Mesenchymal stem cell (in vitro differentiated cells and primary cell): ENCODE measurements around the gene SMIM33.
A peak's percentile ranks its signal among the peaks of the same experiment; 100 is the strongest.
"Not testable (repeated sequence)": the region's sequence is repeated elsewhere in the genome, so short reads cannot be mapped to it uniquely, and the experiment has no call there.

Experiments used
- DNase-seq: peaks from one replicate; pipeline ENCODE4 v3.0.0-alpha.2; 2013
- H2AFZ ChIP-seq: one replicate; pipeline ENCODE4 v1.6.1; 2013; ENCODE audit warnings: low read depth, mild to moderate bottlenecking, control low read depth, inconsistent platforms, low read length, moderate library complexity
- H2AK5ac ChIP-seq: 2 replicates; pipeline ENCODE4 v1.6.1; 2013; ENCODE audit warnings: low read length, moderate library complexity, mild to moderate bottlenecking, inconsistent platforms; ENCODE audit not compliant: severe bottlenecking
- H2BK120ac ChIP-seq: one replicate; pipeline ENCODE4 v1.6.1; 2013; ENCODE audit warnings: low read depth, mild to moderate bottlenecking, inconsistent platforms, low read length, moderate library complexity
- H2BK12ac ChIP-seq, 2 experiments: one replicate each; pipeline ENCODE4 v1.6.1; 2013; ENCODE audit warnings: inconsistent platforms in 2 of 2, low read length in 2 of 2, mild to moderate bottlenecking in 2 of 2, moderate library complexity in 2 of 2, control low read depth in 1 of 2
- H2BK15ac ChIP-seq: one replicate; pipeline ENCODE4 v1.6.1; 2013; ENCODE audit warnings: mild to moderate bottlenecking, low read depth, inconsistent platforms; ENCODE audit not compliant: poor library complexity, severe bottlenecking
- H2BK5ac ChIP-seq: 2 replicates; pipeline ENCODE4 v1.6.1; 2013; ENCODE audit warnings: low read depth, mild to moderate bottlenecking, low read length, control low read depth, inconsistent platforms; ENCODE audit not compliant: poor library complexity, severe bottlenecking
- H3K14ac ChIP-seq, 2 experiments: one replicate each; pipeline ENCODE4 v1.6.1; 2013; ENCODE audit warnings: inconsistent platforms in 2 of 2, low read length in 2 of 2, control low read depth in 1 of 2, mild to moderate bottlenecking in 1 of 2, moderate library complexity in 1 of 2
- H3K18ac ChIP-seq, 2 experiments: one replicate each; pipeline ENCODE4 v1.6.1; 2013; ENCODE audit warnings: inconsistent platforms in 2 of 2, low read length in 2 of 2, control low read depth in 1 of 2, low read depth in 1 of 2, mild to moderate bottlenecking in 1 of 2
- H3K23ac ChIP-seq, 2 experiments: one replicate each; pipeline ENCODE4 v1.6.1; 2013; ENCODE audit warnings: inconsistent platforms in 2 of 2, low read length in 2 of 2, mild to moderate bottlenecking in 2 of 2, moderate library complexity in 2 of 2, control low read depth in 1 of 2
- H3K27ac ChIP-seq: 2 replicates; pipeline ENCODE4 v1.5.1; 2013; ENCODE audit warnings: mild to moderate bottlenecking, moderate library complexity, low read length, control low read depth, inconsistent platforms; ENCODE audit not compliant: poor library complexity, severe bottlenecking
- H3K27me3 ChIP-seq, 2 experiments: 2 replicates each; pipeline versions ENCODE4 v1.6.1 to v1.7.0; 2013; ENCODE audit warnings: low read length in 2 of 2, mild to moderate bottlenecking in 2 of 2, moderate library complexity in 2 of 2, control low read depth in 1 of 2, inconsistent platforms in 1 of 2; ENCODE audit not compliant: control insufficient read depth in 1 of 2, insufficient read depth in 1 of 2
- H3K36me3 ChIP-seq, 2 experiments: 2 replicates each; pipeline versions ENCODE4 v1.6.1 to v1.7.0; 2013; ENCODE audit warnings: low read length in 2 of 2, control low read depth in 1 of 2, inconsistent platforms in 1 of 2, low read depth in 1 of 2, mild to moderate bottlenecking in 1 of 2; ENCODE audit not compliant: insufficient read depth in 2 of 2, control insufficient read depth in 1 of 2
- H3K4ac ChIP-seq, 2 experiments: one replicate each; pipeline ENCODE4 v1.6.1; 2013; ENCODE audit warnings: inconsistent platforms in 2 of 2, low read length in 2 of 2, mild to moderate bottlenecking in 2 of 2, moderate library complexity in 2 of 2, control low read depth in 1 of 2, low read depth in 1 of 2
- H3K4me1 ChIP-seq: 2 replicates; pipeline ENCODE4 v1.6.1; 2013; ENCODE audit warnings: low read depth, low read length, control low read depth; ENCODE audit not compliant: control insufficient read depth, insufficient read depth
- H3K4me2 ChIP-seq: 2 replicates; pipeline ENCODE4 v1.6.1; 2013; ENCODE audit warnings: low read length, mild to moderate bottlenecking, inconsistent platforms; ENCODE audit not compliant: poor library complexity, severe bottlenecking
- H3K4me3 ChIP-seq, 2 experiments: 2 replicates each; pipeline versions ENCODE4 v1.5.1 to v1.7.0; 2013; ENCODE audit warnings: low read length in 2 of 2, mild to moderate bottlenecking in 2 of 2, control low read depth in 1 of 2, low read depth in 1 of 2; ENCODE audit not compliant: insufficient read depth in 1 of 2
- H3K79me1 ChIP-seq: replicated peaks from 2 replicates; pipeline ENCODE4 v1.6.1; 2013; ENCODE audit warnings: mild to moderate bottlenecking, control low read depth, low read length, inconsistent platforms; ENCODE audit not compliant: poor library complexity, severe bottlenecking
- H3K9ac ChIP-seq: 2 replicates; pipeline ENCODE4 v1.7.0; 2013; ENCODE audit warnings: mild to moderate bottlenecking, low read length, moderate library complexity
- H3K9me3 ChIP-seq: 2 replicates; pipeline ENCODE4 v1.7.0; 2013; ENCODE audit warnings: mild to moderate bottlenecking, low read length; ENCODE audit not compliant: control insufficient read depth
- H4K8ac ChIP-seq: one replicate; pipeline ENCODE4 v1.6.1; 2013; ENCODE audit warnings: inconsistent platforms, mild to moderate bottlenecking, low read length, moderate library complexity
- H4K91ac ChIP-seq: one replicate; pipeline ENCODE4 v1.6.1; 2013; ENCODE audit warnings: mild to moderate bottlenecking, low read length, inconsistent platforms
- WGBS: methylation state at CpG from one replicate; pipeline ENCODE4 v1.1.7; 2013; ENCODE audit warnings: mixed read lengths; 5-methylcytosine and 5-hydroxymethylcytosine counted together

Gene SMIM33

GRCh38 chr5:139501381-139501780 is 30.6 kb downstream of the SMIM33 start:
- no peak overlapping the region for H3K4ac ChIP-seq
- H3K4me3 ChIP-seq, result no peak overlapping the region
- H3K23ac ChIP-seq, result no peak overlapping the region
- no peak overlapping the region for H2BK120ac ChIP-seq
- peaks cover 0 to 4% of the 10 kb centered on the region in 2 experiments for H3K27me3 ChIP-seq
- H3K27ac ChIP-seq, result no peak overlapping the region
- no peaks in the 10 kb centered on the region for H3K4me1 ChIP-seq
- H2AFZ ChIP-seq, result no peak overlapping the region
- 88% methylated on average over 4 of the region's 4 CpGs for WGBS
- no peaks in the 10 kb centered on the region for H3K36me3 ChIP-seq
- no peaks in the 10 kb centered on the region for H3K9me3 ChIP-seq
- no peak overlapping the region for H4K91ac ChIP-seq
- no peak for DNase-seq
- H3K79me1 ChIP-seq, result no peaks in the 10 kb centered on the region
- no peak overlapping the region for H2BK12ac ChIP-seq
- H3K4me2 ChIP-seq, result no peak overlapping the region
- H4K8ac ChIP-seq, result no peak overlapping the region
- H3K14ac ChIP-seq, result no peak overlapping the region
- no peak overlapping the region for H2BK15ac ChIP-seq
- H2BK5ac ChIP-seq, result no peak overlapping the region
- H3K18ac ChIP-seq, result no peak overlapping the region
- no peak overlapping the region for H2AK5ac ChIP-seq
- H3K9ac ChIP-seq, result no peak overlapping the region

- not testable (repeated sequence) for H4K8ac ChIP-seq, DNase-seq, H3K9ac ChIP-seq, H2BK5ac ChIP-seq, H3K4me2 ChIP-seq, H3K27ac ChIP-seq, H3K27me3 ChIP-seq, H3K4ac ChIP-seq, H3K9me3 ChIP-seq, H3K79me1 ChIP-seq, H3K23ac ChIP-seq, H2AFZ ChIP-seq, H3K18ac ChIP-seq, H2BK120ac ChIP-seq, H2AK5ac ChIP-seq, H3K14ac ChIP-seq, H4K91ac ChIP-seq, H2BK15ac ChIP-seq, H2BK12ac ChIP-seq, H3K36me3 ChIP-seq, H3K4me3 ChIP-seq, H3K4me1 ChIP-seq
- WGBS, result 88% methylated on average over 15 of the region's 15 CpGs
Measured at GRCh38 chr5:139503036-139503817, 32.4 kb downstream of the SMIM33 start.

GRCh38 chr5:139503879-139504278 is 33.1 kb downstream of the SMIM33 start:
- H3K27me3 ChIP-seq, H3K4ac ChIP-seq, H3K23ac ChIP-seq, H2BK120ac ChIP-seq, H2BK12ac ChIP-seq, H3K9me3 ChIP-seq, H2BK5ac ChIP-seq, H3K36me3 ChIP-seq, H4K91ac ChIP-seq, H3K9ac ChIP-seq, H3K4me1 ChIP-seq, H3K4me2 ChIP-seq, H3K79me1 ChIP-seq, H2BK15ac ChIP-seq, H3K14ac ChIP-seq, H3K18ac ChIP-seq, H4K8ac ChIP-seq, H2AK5ac ChIP-seq, DNase-seq, H3K4me3 ChIP-seq, H3K27ac ChIP-seq: not testable (repeated sequence)
- H2AFZ ChIP-seq, result peak overlapping the region; percentile 39
- WGBS, result 54% methylated on average over 15 of the region's 15 CpGs

- H4K8ac ChIP-seq, result not testable (repeated sequence)
Measured at GRCh38 chr5:139504722-139505121, 33.9 kb downstream of the SMIM33 start.

More at GRCh38 chr5:139504722-139505121, 33.9 kb downstream of the SMIM33 start:
- not testable (repeated sequence) for H2AFZ ChIP-seq, H3K14ac ChIP-seq, H3K4me1 ChIP-seq, H3K27ac ChIP-seq, H3K79me1 ChIP-seq, H3K4me2 ChIP-seq, H3K9ac ChIP-seq, H3K18ac ChIP-seq, H2BK120ac ChIP-seq, H3K9me3 ChIP-seq, H3K27me3 ChIP-seq, H2BK5ac ChIP-seq, H4K91ac ChIP-seq, H3K4ac ChIP-seq, H2BK15ac ChIP-seq, H2BK12ac ChIP-seq, H3K23ac ChIP-seq, H3K4me3 ChIP-seq, DNase-seq, H3K36me3 ChIP-seq, H2AK5ac ChIP-seq
- 74% methylated on average over 5 of the region's 5 CpGs for WGBS
